Activated naive CD4-positive, alpha-beta T cell treated with anti-CD3 and anti-CD28 coated beads, Interleukin-2, amount 50 U/mL, for 16 hours (primary cell): ENCODE measurements around the gene LINS1.

ENCODE experiments used
- DNase-seq: peaks from one replicate; pipeline ENCODE4 v3.0.0-alpha.2; 2020

Gene LINS1

DNA sequence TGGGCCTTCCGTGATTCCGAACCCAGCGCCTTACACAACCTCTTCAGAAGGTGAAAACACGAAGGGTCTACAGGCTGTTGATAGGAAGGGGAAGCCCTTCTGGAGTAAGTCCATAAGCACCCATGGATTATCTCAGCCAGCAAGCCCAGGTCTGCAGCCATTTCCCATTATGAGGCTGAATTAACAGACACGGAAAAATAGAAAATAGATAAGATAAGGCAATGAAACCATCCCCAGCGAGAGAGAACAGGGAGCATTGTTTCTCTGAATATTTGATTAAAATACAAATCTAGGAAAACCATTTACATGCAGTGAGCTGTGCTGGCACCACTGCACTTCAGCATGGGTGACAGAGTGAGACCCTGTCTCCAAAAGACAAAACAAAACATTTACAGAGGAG is 57.0 kb downstream of the LINS1 start:
- DNase-seq, result no peak

DNA sequence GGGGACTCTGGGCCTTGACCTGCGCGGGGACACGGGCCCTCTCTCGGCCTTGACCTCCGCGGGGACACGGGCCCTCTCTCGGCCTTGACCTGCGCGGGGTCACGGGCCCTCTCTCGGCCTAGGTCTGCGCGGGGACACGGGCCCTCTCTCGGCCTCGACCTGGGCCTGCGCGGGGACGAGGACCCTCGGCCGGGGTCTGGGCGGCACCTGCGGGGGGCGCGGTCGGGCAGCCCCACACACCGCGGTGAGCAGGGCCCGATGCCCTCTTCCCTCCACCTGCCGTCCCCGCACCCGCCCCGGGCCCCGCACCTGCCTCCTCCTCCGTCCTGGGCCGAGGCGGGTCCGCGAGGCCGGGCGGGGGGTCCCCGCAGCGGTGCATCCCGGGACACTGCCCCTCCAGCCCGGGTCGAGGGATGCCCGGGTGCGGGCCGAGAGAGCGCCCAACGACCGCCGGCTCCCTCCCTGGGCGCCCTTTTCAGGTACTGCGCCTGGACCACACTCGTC is 57.6 kb downstream of the LINS1 start:
- no peak for DNase-seq

DNA sequence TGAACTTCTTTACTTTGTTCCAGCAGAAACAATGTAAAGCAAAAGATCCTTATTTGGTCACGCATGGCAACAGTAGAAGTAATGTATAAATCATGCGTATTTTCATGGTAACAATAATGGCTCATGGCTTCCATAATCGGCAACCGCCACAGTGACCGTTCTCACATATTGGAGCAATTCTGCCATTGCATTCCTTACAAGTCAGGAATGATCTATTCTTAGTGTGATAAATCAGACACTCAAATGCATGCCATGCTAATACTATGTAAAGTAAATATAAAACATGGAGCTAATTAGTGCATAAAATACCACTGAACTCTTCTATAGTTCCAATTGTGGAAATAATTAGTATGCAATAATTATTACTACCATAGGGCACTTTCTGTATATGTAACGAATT is 59.7 kb downstream of the LINS1 start:
- no peak for DNase-seq

DNA sequence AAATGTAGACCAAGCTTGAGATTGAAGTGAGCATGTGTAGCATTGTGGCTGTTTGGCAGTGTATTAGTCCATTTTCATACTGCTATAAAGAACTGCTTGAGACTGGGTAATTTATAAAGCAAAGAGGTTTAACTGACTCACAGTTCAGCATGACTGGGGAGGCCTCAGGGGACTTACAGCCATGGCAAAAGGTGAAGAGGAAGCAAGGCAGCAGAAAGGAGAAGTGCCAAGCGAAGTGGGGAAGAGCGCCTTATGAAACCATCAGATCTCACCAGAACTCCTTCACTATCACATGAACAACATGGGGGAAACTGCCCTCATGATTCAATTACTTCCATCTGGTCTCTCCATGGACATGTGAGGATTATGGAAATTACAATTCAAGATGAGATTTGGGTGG is 64.7 kb downstream of the LINS1 start:
- DNase-seq, result no peak

DNA sequence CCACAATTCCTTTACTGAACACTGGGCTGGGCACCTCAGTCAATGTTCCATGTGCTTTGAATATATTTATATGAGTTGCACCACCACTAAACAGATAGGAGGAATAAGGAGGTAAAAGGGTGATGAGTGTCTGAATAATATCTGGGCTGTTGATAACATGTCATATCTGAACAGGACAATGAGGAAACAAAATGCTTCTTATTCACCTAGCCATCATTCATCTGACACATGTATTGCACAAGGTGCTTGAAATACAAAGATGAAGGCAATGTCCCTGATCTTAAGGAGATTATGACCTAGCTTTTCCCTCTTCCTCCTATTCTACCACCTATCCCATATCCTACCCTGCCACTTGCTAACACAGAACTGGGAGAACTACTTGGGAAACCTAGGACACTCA is 65.3 kb downstream of the LINS1 start:
- DNase-seq, result no peak

DNA sequence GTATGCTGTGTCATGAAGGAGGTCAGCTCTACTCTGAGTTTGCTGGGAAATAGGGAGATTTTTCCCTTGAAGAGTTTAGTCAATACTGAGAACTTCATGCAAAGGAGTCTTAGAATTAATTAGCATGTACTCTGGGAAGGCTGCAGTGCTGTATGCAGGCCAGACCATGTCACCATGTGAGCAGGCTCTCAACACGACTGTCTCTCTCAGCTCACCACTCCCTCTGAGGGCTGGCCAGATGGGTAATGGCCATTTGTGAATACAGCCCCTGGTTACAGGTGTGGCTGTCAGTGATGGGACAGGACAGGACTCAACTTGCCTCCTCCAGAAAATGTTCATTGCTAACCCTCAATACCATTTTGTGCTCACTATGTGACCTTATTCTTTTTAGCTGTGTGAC is 68.1 kb downstream of the LINS1 start:
- DNase-seq, result no peak

DNA sequence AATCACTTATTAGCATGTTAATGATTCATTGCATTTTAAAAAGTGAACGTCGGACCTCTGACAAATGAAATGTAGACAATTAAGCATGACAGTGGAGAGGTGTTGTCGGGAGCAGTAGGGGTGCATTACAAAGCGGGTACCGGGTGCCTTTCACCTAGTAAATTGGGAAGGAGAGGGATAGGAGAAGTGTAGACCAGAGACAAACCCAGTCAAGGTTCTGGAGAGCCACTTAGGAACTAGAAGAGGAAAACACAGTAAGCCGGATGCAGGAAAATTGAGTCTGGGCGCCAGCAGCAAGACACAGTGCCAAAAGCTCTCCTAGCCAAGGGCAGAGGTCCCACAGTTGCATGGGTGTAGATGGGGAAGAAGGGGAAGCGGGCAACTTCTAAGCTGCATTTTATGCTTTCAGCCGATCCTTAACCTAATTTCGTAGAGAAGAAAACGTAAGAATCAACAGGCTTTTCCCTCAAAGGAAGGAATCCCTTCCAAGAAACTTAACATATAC is 70.1 kb downstream of the LINS1 start:
- no peak for DNase-seq

DNA sequence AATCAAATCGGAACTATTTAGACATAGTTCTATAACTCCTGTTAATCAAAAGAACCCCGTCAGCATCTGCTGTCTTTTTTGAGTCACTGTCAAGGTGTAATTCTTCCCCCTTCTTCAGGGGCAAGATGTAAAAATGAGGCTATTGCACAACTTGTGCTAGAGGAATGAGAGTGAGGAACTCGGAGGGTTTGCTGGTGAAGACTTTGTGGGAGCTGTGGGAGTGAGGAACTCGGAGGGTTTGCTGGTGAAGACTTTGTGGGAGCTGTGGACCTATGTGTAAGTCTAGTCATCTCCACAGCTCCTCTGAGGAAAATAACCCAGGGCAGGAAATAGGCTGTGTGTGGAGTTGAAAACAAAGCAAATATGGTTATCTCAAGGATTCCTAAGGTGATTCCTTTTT is 70.8 kb downstream of the LINS1 start:
- DNase-seq, result no peak

DNA sequence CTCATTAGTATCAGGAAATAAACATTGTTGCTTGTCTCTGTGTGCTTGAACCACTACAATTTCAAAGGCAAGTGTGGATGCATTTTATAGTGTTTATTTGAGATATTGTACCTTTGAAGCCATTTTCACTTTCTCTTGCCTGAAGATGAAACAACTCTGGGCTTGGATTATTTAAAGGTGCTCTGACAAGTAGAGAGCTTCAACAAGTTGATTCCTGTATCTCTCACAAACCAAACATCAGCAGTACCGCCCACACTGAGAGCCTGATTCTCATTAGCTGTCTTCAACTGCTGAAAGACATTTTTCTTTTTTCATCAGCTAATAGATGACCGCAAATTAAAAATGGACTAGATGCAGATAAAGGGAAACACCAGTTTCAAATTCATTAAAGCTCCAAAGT is 72.4 kb downstream of the LINS1 start:
- no peak for DNase-seq

DNA sequence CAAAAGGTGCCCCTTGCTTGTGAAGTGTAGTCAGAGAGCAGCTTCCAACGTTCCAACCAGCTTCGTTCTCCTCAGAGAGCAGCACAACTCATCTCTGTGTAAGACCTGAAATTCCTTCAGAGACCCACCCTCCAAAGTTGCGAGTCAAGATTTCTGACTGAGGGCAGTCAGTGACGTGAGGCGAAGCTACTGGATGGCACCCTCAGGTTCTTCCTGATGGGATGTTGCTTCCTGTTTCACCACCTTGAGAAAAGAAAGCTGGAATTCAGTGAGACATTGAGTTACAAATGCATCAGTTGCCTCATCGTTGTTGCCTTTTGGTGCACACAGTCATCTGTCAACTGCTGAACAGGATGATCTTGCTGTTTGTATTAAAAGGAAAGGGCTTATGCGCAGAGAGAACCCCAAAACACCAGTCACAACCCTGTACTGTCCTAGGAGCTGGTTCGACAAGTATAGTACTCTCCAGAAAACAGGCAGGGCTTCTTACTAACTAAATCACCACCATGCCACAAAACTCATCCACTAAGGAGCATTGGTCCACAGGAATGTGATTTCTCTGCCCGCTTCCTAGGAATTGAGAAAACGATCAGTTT is 73.1 kb downstream of the LINS1 start, which contains the start of gene CERS3:
Gene CERS3, minus strand, starts transcription at position 118 of the 596 bp plus-strand sequence. CDS start 27,101 bp downstream, outside the sequence.
- no peak for DNase-seq

DNA sequence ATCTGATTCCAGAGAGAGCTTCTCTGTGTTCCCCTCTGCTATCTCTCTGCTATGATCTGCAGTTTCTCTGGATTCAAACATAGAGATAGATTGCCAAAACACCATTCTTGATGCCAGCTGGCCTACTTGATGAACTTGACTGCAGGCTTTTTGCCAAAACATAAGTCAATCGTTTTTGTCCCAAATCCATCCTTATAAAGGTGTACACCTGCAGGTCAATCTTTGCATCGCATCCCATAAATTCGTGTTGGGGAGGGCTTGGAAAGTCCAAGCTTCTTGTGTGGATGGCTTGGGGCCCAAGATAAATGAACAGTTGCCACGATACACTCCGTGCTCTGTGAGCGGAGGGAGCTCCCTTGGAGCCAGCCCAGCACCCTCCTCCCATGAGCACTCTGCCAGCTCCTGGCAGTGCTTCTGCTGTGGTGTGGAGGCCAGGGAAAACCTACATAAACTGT is 75.9 kb downstream of the LINS1 start:
- DNase-seq, result no peak

DNA sequence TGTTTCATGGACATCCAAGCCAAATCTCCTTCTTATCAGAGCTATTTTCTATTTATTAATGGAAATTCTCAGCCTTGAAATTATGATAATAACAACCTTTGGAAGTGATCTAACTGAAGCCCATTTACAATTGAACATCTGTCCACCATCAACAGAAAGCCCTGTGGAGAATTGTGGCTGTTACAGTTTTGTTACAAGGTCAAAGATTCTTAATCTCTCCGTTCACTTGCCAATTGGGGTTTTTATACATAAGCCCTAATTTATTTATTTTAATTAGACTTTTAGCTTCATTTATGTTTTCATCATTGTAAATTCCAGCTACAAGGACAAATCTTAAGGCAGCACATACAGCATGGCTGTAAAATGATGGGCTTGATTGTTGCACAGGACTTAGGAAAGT is 76.5 kb downstream of the LINS1 start:
- DNase-seq, result no peak

DNA sequence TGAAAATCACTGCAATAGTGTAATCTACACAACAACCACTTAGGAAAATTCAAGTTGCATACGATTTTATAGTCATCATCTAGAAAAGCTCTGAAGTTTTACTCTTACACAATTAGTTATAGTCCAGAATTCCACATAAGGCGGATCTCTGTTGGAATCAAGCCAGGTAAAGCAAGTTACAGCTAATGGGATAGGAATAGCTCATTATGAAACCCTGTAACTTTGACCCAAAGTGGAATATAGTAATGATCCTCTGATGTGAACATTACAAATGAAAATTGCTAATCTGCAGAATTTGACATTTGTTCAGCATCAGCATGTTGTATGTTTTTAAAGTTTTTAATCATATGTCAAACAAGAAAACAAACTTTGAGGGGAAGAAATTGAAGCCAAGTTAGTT is 77.7 kb downstream of the LINS1 start:
- no peak for DNase-seq

DNA sequence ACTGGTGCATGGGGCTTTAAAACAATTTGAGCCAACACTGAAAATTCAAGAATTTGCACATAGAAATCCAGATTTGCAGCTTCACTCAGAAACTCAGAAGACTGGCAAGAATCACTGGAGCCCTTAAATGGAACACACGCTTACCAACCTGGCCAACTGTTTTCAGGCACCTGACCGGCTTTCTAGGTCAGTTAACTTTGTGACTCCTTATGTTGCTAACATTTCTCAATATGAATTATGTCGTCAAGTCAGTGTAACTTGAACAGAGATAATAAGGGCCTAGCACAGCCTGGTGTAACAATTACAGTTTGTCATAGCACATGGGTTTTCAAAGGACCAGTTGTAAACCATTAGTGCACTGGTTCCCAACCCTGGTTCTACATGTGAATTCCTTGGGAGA is 80.1 kb downstream of the LINS1 start:
- DNase-seq, result no peak

DNA sequence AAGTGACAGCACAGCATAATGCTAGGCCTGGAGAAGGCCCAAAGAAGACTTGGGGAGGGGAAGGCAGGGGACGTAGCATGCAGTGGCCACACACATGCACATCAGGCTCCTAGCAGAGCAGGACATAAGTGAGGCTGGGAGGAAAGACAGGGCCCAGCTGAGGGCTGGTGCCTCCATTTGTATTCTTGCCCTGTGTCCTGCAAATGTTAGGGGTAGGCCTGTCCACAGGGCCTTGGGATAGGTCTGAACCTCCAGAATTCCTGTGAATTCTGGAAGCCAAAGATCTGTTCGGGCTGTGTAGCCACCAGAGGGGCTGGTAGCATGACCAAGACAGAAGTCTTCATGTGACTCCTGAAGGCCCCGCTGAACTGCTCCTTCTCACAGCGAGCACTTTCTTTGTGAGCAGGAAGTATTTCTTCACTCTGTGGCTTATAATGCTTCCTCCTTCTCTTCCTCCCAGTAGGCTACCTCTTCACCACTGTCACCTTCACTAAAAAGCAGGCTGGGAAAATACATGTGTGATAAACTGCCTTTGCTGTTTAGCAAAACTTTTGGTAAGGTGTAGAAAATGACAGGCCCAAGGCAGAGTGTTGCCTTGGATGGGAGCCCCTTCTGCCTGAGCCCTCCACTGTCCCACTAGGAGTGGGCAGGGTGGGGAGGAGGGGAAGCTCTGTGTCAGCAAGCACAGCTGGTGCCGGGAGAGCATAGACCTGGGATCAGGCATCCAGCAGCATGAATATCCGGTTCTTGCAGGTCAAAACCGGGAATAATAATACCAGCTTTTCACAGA is 81.7 kb downstream of the LINS1 start:
- no peak for DNase-seq

DNA sequence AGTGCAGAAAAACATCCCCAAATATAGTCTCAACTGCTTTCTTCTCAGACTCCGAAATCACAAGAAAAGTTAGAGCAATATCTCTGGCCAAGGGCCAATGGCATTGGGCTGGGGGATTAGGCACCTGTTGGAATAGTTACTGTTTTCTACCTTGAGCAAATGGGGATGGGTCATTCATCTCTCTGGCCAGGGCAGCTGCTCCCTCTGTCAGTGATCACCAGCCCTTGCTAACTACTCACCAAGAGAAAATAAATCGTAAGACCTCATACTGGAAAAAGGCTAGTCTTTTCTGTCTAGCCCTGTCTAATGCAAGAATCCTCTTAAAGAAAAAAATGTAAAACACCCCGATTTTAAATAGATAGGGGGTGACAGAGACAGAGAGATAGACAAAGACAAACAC is 84.1 kb downstream of the LINS1 start:
- DNase-seq, result no peak
